NCI-H1694 treated with DMSO at 0.1 percent for 48 hours (cell line): ENCODE results near the gene RAMP1.

ENCODE experiments used
- DNase-seq: peaks from one replicate; lab custom pipeline; 2025; lab: John Stamatoyannopoulos, UW

Gene RAMP1

GRCh38 chr2:237895544-237896506, 36.4 kb downstream of the RAMP1 start:
- DNase-seq: peak; percentile 81

GRCh38 chr2:237896507-237896892, 37.1 kb downstream of the RAMP1 start:
- DNase-seq: no peak

GRCh38 chr2:237896956-237897355, 37.5 kb downstream of the RAMP1 start:
- DNase-seq: no peak

- no peak for DNase-seq
Measured at GRCh38 chr2:237898057-237898414, 38.6 kb downstream of the RAMP1 start.

- DNase-seq: no peak
Measured at GRCh38 chr2:237900891-237901831, 41.7 kb downstream of the RAMP1 start.

- DNase-seq: no peak
Measured at GRCh38 chr2:237901932-237902850, 42.8 kb downstream of the RAMP1 start.

GRCh38 chr2:237904831-237905599, 45.6 kb downstream of the RAMP1 start:
- DNase-seq: no peak

- no peak for DNase-seq
Measured at GRCh38 chr2:237907144-237907543, 47.7 kb downstream of the RAMP1 start.

- DNase-seq: no peak
Measured at GRCh38 chr2:237909075-237909695, 49.8 kb downstream of the RAMP1 start.

- no peak for DNase-seq
Measured at GRCh38 chr2:237909801-237910475, 50.5 kb downstream of the RAMP1 start.

GRCh38 chr2:237910576-237911362, 51.3 kb downstream of the RAMP1 start:
- no peak for DNase-seq

- no peak for DNase-seq
Measured at GRCh38 chr2:237911363-237912017, 52.1 kb downstream of the RAMP1 start.

GRCh38 chr2:237912271-237913192, 53.1 kb downstream of the RAMP1 start:
- DNase-seq: no peak

- no peak for DNase-seq
Measured at GRCh38 chr2:237913193-237913917, 53.9 kb downstream of the RAMP1 start.

GRCh38 chr2:237915576-237915975, 56.2 kb downstream of the RAMP1 start:
- no peak for DNase-seq

GRCh38 chr2:237916296-237916695, 56.9 kb downstream of the RAMP1 start:
- DNase-seq: no peak
